ENCODE measurements around the gene CDH23. TPM values are rescaled to one million over a fixed set of nuclear protein-coding genes. Genes with fewer than 3 reads are reported as not detected.

Gene CDH23
- total and polyA plus RNA-seq, 12 donors, result 1.7 to 20.2 (median 7.8) TPM

- no peak overlapping the region for H3K4me3 ChIP-seq
- peaks cover 0 to 10% of the 10 kb centered on the region in 2 donors for H3K4me1 ChIP-seq (replicated peaks in 1 of 2)
- no peaks in the 10 kb centered on the region for H3K36me3 ChIP-seq (replicated peaks in 1 of 2)
- TF ChIP-seq CTCF (IDR thresholded peaks at IDR 0.05), result no peak
- intact Hi-C loops (cut with DNase I), result no loop called here
- no peak overlapping the region for H3K27ac ChIP-seq
- no peaks in the 10 kb centered on the region for H3K9me3 ChIP-seq (replicated peaks in 1 of 3)
- WGBS, 4 donors, result 88 to 91% (median 91%) methylated on average over 1 of the region's 1 CpG
- DNase-seq, result no peak
- no peaks in the 10 kb centered on the region for H3K27me3 ChIP-seq
Measured at GRCh38 chr10:71502190-71502589, 105.5 kb downstream of the CDH23 start.

- Histone ChIP-seq H3K4me3 (no peak overlapping the region), H3K9me3 (replicated peaks in 1 of 3) (no peaks in the 10 kb centered on the region), H3K36me3 (replicated peaks in 1 of 2) (no peaks in the 10 kb centered on the region), H3K4me1 (replicated peaks in 1 of 2) (peaks cover 0 to 10% of the 10 kb centered on the region in 2 donors), H3K27me3 (no peaks in the 10 kb centered on the region), H3K27ac (no peak overlapping the region)
- TF ChIP-seq POLR2A (IDR thresholded peaks at IDR 0.05) (no peak), CTCF (IDR thresholded peaks at IDR 0.05) (no peak)
- intact Hi-C loops (cut with DNase I), result no loop called here
- DNase-seq, result no peak
- 92 to 95% (median 93%) methylated on average over 5 of the region's 5 CpGs for WGBS, 4 donors
Measured at GRCh38 chr10:71502851-71503250, 106.1 kb downstream of the CDH23 start.

- intact Hi-C loops (cut with DNase I), result no loop called here
- Histone ChIP-seq H3K4me1 (replicated peaks in 1 of 2) (peaks cover 0 to 10% of the 10 kb centered on the region in 2 donors), H3K4me3 (no peak overlapping the region), H3K27ac (peak overlapping the region in 1 of 5 donors; percentile 50), H3K36me3 (replicated peaks in 1 of 2) (no peaks in the 10 kb centered on the region), H3K27me3 (no peaks in the 10 kb centered on the region), H3K9me3 (replicated peaks in 1 of 3) (no peaks in the 10 kb centered on the region)
- WGBS, 4 donors, result 78 to 85% (median 83%) methylated on average over 2 of the region's 2 CpGs
- DNase-seq, result no peak
- TF ChIP-seq CTCF (IDR thresholded peaks at IDR 0.05) (no peak), POLR2A (IDR thresholded peaks at IDR 0.05) (no peak)
Measured at GRCh38 chr10:71504168-71504567, 107.4 kb downstream of the CDH23 start.

DNA sequence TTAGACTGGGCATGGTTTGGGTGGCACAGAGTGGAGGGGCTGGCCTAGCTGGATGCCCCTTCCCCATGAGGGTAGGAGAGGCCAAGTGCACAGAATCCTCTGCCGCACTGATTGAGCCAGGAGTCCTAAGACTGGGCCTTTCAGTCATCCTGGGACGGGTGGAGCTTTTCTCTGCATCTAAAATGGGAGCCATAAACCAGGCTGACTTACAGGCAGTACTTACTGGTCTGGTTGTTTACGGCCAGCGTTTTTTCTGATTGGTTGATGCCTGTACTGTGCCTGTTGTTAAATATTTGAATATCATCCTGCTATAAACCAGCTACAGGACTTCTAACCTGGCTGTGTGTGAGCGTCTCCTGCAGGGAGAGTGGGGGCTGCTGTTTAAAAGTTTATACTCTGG lies 107.8 kb downstream of the CDH23 start:
- Histone ChIP-seq H3K27ac (peak overlapping the region in 2 of 5 donors; percentile 14 to 50), H3K4me3 (no peak overlapping the region), H3K4me1 (replicated peaks in 1 of 2) (peaks cover 0 to 10% of the 10 kb centered on the region in 2 donors), H3K27me3 (no peaks in the 10 kb centered on the region), H3K9me3 (replicated peaks in 1 of 3) (no peaks in the 10 kb centered on the region), H3K36me3 (replicated peaks in 1 of 2) (no peaks in the 10 kb centered on the region)
- 62 to 86% (median 78%) methylated on average over 1 to 5 of the region's 5 CpGs for WGBS, 4 donors
- TF ChIP-seq CTCF (IDR thresholded peaks at IDR 0.05) (no peak), POLR2A (IDR thresholded peaks at IDR 0.05) (no peak)
- intact Hi-C loops (cut with DNase I), result no loop called here
- no peak for DNase-seq

Measured in adrenal gland (tissue), 12 donors.